CD1c-positive myeloid dendritic cell (primary cell): ENCODE measurements around the gene C11orf68.

Source experiments
- DNase-seq: peaks from one replicate; pipeline ENCODE4 v3.0.0-alpha.2; 2016; ENCODE audit errors: extremely low spot score

Gene C11orf68

GRCh38 chr11:65871811-65872548, 46.9 kb downstream of the C11orf68 start:
- DNase-seq: no peak

- DNase-seq: no peak
These were observed 47.9 kb downstream of the C11orf68 start for GRCh38 chr11:65870706-65871681.

- no peak for DNase-seq
These were observed 48.6 kb downstream of the C11orf68 start for GRCh38 chr11:65870307-65870658.

GRCh38 chr11:65869643-65870306, 49.1 kb downstream of the C11orf68 start:
- DNase-seq: no peak

GRCh38 chr11:65868907-65869306, 50.0 kb downstream of the C11orf68 start:
- DNase-seq: no peak

- DNase-seq: no peak
These were observed 50.7 kb downstream of the C11orf68 start for GRCh38 chr11:65868076-65868667.

GRCh38 chr11:65867284-65868071, 51.4 kb downstream of the C11orf68 start:
- no peak for DNase-seq
